Fibroblast of pulmonary artery (primary cell): ENCODE results near the gene CNOT8.
"Not testable (repeated sequence)": the region's sequence is repeated elsewhere in the genome, so short reads cannot be mapped to it uniquely, and the experiment has no call there.

Experiments
- DNase-seq: peaks from one replicate; pipeline ENCODE4 v3.0.0-alpha.2; 2010; ENCODE audit warnings: low read depth
- H3K4me3 ChIP-seq: replicated peaks from 2 replicates; pipeline ENCODE4 v1.5.1; 2011; ENCODE audit warnings: low read depth, mild to moderate bottlenecking, control low read depth, low read length, moderate library complexity
- TF ChIP-seq, protein P1 (sequence below): IDR thresholded peaks from 2 replicates; pipeline ENCODE4 v1.5.1; 2011; ENCODE audit warnings: mild to moderate bottlenecking, control low read depth, low read length, inconsistent platforms; ENCODE audit errors: missing control alignments

The CNOT8 gene

GRCh38 chr5:154823605-154824004 lies 34.8 kb upstream of the CNOT8 start:
- TF ChIP-seq, protein P1, sequence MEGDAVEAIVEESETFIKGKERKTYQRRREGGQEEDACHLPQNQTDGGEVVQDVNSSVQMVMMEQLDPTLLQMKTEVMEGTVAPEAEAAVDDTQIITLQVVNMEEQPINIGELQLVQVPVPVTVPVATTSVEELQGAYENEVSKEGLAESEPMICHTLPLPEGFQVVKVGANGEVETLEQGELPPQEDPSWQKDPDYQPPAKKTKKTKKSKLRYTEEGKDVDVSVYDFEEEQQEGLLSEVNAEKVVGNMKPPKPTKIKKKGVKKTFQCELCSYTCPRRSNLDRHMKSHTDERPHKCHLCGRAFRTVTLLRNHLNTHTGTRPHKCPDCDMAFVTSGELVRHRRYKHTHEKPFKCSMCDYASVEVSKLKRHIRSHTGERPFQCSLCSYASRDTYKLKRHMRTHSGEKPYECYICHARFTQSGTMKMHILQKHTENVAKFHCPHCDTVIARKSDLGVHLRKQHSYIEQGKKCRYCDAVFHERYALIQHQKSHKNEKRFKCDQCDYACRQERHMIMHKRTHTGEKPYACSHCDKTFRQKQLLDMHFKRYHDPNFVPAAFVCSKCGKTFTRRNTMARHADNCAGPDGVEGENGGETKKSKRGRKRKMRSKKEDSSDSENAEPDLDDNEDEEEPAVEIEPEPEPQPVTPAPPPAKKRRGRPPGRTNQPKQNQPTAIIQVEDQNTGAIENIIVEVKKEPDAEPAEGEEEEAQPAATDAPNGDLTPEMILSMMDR, result no peak
- no peak overlapping the region for H3K4me3 ChIP-seq
- DNase-seq, result no peak

DNA sequence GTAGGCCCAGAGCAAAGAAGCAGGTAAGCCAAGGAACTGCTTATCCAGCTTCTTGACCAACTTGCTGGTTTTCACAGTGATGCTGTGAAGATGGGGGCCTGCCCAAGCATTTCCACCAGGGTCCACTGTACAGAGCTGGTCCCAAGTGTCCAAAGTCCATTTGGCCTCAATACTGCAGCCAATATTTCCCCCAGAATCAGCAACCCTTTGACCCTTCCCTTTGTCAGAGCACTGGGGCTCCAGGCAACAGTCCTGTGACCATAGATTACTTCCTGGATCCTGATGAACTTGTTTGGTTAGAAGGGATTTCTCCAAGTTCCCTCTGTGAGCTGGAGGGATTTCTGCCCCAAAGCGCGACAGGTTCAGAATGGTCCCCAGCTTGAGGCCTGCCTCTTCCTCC lies 34.4 kb upstream of the CNOT8 start:
- H3K4me3 ChIP-seq, result no peak overlapping the region
- TF ChIP-seq, protein P1, result no peak
- no peak for DNase-seq

- no peak overlapping the region for H3K4me3 ChIP-seq
- TF ChIP-seq, protein P1, result no peak
- no peak for DNase-seq
Measured at GRCh38 chr5:154829181-154829588, 29.2 kb upstream of the CNOT8 start.

DNA sequence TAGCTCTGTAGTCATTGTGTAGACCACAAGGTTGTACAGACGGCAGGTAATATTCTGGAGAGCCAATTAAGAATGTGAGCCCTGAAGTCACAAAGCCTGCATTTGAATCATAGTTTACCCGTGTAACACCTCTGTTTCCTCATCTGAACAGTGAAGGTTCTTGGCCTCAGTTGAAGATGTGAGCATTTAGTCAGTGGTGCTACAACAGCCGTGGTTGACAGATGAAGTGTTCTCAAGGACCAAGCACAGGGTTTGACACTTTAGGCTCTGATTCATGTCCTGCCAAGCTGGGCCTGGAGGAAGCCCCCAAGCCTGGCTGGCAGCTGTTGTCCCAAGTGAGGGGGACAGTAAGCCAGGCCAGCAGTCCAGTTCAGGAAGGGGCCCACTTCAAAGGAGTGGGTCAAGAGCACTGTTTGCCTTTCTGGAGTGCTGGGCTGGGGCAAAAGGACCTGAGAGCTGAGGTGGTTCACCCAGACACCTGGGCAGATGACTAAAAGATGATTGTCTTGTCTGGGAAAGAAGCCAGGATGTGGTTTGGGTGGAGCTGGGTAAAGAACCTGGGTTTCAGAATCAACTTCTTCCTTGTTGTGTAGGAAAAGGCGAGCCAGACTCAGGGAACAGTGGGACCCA lies 28.7 kb upstream of the CNOT8 start:
- no peak overlapping the region for H3K4me3 ChIP-seq
- no peak for DNase-seq
- TF ChIP-seq, protein P1, result no peak

DNA sequence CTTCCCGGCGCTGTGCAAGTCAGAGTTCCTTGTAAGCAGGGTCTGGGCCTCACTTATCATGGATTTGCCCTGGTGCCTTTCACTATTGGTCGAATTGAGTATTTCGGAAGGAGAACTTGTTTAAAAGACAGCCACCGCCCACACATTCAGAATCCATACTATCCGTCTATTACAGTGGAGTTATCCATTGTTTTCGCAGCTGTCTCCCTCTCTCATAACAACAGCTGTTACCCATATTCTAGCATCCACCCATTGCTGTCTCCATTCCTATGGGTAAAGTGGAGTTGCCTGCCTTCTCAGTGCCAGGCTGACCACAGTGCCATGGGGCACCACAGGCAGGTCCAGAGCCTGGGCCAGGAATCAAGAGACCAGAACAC lies 28.2 kb upstream of the CNOT8 start:
- no peak overlapping the region for H3K4me3 ChIP-seq
- TF ChIP-seq, protein P1, result no peak
- DNase-seq, result no peak

- TF ChIP-seq, protein P1, result no peak
- no peak overlapping the region for H3K4me3 ChIP-seq
- no peak for DNase-seq
Measured at GRCh38 chr5:154830596-154830995, 27.8 kb upstream of the CNOT8 start.

DNA sequence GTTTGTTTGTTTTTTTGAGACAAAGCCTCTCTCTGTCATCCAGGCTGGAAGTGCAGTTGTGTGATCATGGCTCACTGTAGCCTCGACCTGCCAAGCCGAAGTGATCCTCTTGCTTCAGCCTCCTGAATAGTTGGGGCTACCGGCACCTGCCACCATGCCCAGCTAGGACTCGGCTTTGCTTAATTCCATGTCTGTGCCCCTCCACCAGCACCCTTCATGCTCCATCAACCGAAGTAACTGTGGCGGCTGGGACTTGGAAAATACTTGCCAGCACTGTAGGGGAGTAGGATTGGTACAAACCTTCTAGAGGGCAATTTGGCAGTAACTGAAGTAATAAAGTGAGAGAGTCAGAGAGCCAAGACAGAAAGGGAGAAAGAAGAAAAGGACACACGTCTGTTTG lies 27.0 kb upstream of the CNOT8 start:
- no peak overlapping the region for H3K4me3 ChIP-seq
- TF ChIP-seq, protein P1, result no peak
- DNase-seq, result no peak

DNA sequence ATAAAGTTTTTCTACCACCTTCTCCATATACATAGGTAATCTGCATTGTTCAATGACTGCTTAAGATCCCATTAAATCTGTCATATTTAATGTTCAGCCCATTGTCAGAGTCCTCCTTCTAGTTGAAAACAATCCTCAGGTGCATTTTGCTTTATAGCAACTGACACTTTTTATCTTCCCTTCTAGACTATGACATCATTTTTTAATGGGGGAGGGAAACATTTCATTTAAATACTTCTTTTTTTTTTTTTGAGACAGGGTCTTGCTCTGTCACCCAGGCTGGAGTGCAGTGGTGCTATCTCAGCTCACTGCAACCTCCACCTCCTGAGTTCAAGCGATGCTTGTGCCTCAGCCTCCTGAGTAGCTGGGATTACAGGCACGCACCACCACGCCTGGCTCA lies 25.6 kb upstream of the CNOT8 start:
- H3K4me3 ChIP-seq, DNase-seq: not testable (repeated sequence)
